NCI-H1105 (cell line): Measurements from ENCODE around the gene MAP3K15.

Experiments used
- DNase-seq: peaks from one replicate; lab custom pipeline; 2025; lab: John Stamatoyannopoulos, UW

Gene MAP3K15, protein sequence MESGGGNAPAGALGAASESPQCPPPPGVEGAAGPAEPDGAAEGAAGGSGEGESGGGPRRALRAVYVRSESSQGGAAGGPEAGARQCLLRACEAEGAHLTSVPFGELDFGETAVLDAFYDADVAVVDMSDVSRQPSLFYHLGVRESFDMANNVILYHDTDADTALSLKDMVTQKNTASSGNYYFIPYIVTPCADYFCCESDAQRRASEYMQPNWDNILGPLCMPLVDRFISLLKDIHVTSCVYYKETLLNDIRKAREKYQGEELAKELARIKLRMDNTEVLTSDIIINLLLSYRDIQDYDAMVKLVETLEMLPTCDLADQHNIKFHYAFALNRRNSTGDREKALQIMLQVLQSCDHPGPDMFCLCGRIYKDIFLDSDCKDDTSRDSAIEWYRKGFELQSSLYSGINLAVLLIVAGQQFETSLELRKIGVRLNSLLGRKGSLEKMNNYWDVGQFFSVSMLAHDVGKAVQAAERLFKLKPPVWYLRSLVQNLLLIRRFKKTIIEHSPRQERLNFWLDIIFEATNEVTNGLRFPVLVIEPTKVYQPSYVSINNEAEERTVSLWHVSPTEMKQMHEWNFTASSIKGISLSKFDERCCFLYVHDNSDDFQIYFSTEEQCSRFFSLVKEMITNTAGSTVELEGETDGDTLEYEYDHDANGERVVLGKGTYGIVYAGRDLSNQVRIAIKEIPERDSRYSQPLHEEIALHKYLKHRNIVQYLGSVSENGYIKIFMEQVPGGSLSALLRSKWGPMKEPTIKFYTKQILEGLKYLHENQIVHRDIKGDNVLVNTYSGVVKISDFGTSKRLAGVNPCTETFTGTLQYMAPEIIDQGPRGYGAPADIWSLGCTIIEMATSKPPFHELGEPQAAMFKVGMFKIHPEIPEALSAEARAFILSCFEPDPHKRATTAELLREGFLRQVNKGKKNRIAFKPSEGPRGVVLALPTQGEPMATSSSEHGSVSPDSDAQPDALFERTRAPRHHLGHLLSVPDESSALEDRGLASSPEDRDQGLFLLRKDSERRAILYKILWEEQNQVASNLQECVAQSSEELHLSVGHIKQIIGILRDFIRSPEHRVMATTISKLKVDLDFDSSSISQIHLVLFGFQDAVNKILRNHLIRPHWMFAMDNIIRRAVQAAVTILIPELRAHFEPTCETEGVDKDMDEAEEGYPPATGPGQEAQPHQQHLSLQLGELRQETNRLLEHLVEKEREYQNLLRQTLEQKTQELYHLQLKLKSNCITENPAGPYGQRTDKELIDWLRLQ (N-terminal part only)

DNA sequence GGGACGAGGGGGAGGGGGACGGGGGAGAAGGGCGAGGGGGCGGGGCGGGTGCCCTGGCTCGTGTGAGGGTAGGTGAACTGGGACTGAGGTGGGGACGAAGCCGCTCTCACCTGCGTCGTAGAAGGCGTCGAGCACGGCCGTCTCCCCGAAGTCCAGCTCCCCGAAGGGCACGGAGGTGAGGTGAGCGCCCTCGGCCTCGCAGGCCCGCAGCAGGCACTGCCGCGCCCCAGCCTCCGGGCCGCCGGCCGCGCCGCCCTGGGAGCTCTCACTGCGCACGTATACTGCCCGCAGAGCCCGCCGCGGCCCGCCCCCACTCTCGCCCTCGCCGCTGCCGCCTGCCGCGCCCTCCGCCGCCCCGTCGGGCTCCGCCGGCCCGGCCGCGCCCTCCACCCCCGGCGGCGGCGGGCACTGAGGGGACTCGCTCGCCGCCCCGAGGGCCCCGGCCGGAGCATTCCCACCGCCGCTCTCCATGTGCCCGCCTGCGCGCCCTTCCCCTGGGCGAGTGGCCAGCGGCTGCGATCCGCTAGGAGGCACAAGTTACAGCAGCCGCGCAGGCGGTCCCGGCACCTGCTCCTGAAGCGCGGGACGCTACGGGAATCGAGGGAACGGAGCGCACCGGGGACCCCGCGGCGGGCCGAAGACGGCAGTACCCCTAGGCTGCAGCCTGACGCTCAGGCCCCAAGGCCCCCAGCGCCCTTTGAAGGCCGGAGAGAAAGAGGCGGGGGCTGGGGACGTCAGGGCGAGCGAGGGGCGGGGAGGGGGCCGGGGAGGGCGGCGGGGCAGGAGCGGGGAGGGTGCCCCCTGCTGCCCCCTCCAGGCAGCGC lies at the start of gene MAP3K15:
Gene MAP3K15 (minus strand): TSS at position 718 of the 824 bp plus-strand sequence. CDS start 247 bp downstream, at position 471.
- no peak for DNase-seq

DNA sequence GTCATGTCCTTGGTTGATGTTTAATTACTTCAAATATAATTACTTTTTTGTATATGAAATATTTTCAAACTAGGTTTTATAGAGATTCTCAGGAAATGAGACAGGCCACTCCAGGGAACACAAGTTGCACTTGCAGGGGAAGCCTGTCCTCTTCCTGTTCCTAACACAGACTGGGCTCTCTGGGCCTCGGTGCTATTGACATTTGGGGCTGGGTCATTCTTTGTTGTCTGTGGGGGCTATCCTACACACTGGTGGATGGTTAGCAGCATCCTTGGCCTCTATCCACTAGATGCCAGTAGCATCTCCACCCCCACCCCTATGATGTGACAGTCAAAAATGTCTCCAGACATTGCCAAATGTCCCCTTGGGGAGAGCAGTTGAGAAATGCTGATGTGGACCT lies 49.3 kb upstream of the MAP3K15 start:
- DNase-seq, result no peak

DNA sequence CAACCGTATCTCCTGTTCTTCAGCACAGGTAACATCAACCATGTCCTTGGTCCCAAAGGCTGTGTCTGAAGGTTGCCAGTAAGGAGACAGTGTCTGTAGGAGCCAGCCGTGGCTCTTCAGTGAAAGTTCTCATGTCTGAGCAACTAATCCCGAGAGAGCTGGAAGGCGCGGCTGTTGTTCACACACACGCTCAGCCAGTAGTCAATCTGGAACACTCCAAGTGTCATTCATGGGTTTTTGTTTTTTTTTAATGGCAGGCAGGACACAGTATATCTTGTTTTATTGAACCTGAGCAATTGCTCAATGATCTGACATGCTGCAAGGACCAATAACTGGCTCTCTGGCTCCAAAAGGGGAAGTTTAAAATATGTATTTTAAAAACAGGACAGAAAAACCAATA lies 48.4 kb upstream of the MAP3K15 start:
- no peak for DNase-seq

DNA sequence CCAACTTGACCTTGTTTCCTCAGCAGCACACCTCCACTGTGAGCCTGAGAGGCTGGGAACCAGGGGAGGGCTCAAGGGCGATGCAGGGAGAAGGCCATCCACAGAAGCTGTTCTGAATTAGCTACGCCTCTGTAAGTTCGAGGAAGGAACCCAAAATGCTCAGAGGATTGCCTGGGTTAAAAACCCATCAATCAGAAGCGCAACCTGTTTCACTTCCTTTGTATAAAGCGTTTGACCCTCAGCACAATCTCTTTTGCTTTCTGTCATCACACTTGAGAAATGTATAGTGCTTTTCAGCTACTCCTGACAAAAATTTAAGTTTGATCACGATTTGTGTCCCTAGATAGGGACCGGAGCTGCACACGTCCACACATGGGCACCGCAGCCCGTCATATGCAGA lies 48.0 kb upstream of the MAP3K15 start:
- DNase-seq, result no peak

DNA sequence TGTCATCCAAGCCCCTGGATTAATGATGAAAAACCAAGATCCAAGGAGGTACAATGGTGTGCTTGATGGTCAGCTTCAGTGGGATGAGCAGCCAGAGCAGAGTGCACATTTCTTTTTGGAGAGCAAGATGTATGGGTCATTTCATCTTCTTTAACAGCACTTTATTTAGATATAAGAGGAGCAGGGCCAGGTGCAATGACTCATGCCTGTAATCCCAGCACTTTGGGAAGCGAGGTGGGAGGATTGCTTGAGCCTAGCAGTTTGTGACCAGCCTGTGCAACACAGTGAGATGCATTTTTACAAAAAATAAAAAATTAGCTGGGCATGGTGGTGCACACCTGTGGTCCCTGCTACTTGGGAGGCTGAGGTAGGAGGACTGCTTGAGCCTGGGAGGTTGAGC lies 45.3 kb upstream of the MAP3K15 start:
- DNase-seq, result no peak

DNA sequence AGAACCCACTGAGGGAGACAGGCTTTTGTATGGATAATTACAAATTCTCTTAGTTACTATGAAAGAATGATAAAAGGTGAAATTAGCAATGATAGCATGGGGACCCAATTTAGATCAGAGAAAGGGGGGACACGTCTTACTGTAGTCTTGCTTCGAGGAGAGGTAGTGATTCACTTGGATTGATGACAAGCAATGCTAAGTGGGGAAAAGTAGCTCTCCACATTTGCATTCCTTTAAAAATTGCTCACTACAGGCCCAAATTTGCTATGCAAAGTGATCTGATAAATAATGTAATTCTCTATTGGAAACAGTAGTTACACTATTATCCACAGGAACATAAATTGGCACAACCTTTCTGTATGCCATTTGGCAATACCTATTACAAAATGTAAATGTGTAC lies 42.5 kb upstream of the MAP3K15 start:
- DNase-seq, result no peak

DNA sequence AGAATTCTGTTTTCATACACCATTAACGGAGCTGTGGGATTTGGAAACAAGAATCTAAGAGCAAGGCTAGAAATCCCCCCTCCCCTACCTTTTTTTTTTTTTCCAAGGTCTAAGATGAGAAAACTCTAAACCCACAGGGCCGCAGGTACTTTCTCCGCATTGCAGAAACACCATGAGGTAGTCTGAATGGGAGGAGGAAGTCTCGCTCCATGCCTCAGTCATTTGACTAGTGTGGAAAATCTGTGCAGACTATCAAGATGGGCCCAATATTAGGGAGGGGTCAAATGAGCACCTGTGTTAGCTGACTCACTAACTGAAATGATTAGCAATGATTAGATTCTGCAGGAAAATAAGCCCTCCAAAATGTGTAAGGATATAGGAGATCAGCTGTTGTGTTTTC lies 40.9 kb upstream of the MAP3K15 start:
- DNase-seq, result no peak

DNA sequence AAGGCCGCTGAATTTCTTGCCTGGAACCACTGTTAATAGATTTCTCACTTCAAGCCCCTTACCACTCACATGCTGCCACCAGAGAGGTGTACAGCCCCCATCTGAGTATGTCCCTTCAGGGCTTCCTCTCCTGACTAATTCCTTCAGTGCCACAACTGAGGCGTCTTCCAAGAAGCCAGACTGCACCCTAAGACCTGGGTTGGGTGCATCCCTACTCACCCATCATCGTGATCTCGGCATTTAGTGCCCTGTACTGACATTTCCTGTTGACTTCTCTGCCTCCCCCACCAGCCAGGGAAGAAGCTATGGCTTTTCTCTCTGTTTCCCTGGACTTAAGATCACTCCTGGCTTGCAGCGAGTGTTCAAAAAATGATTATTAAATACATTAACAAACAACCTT lies 40.4 kb upstream of the MAP3K15 start:
- DNase-seq, result no peak

DNA sequence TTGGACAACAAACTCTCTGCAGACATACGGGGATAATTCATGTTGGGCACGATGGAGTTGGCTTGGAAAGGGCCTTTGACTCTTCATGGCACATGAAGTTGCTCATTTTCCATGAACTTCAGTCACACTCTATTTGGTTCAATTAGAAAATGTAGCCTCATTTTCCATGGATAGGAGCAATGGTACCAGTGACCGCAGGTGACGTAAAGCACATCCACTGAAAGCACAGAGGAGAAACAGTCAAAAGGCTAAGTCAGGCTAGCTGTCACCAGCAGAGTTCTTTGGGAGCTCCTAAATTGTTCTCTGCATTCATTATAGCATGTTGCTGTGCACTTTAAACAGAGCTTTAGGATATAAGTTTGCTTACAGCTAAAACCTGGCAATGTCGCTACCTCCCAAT lies 39.9 kb upstream of the MAP3K15 start:
- DNase-seq, result no peak

DNA sequence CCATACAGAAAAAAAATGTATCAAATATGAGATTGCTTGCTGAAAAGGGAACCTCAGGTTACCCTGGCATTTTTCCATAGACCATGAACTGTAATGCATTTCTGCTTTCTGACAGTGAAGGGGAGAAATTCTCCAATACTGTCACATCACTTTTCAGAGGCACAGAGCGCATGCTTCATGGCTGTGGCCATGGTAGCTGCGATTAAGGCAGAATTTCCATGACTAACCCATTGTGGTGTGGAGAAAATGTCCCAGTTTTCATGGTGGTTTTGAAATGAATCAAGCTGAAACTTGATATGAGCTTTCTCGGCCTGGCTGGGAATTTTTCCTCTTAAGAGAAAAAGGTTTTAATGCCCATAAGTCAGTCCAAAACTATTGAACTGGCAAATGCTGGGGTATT lies 39.5 kb upstream of the MAP3K15 start:
- DNase-seq, result no peak

DNA sequence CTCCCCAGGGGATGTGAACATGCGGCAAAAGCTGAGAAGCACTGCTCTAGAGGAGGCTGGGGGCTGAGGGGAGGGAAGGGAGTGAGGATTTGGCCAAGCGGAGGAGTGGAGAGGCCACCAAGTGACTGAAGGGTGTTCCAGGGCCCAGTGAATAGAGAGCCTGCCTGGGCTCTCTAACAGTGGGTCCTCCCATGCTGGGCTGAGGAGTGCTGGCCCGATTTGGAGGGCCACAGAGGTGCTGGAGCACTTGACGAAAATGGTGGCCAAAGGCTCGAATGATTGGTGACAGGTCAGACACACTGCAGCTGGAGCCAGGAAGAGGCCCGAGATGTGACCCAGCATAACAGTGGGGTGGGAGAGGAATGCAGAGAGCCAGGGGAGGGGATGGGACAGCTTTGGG lies 37.5 kb upstream of the MAP3K15 start:
- DNase-seq, result no peak

DNA sequence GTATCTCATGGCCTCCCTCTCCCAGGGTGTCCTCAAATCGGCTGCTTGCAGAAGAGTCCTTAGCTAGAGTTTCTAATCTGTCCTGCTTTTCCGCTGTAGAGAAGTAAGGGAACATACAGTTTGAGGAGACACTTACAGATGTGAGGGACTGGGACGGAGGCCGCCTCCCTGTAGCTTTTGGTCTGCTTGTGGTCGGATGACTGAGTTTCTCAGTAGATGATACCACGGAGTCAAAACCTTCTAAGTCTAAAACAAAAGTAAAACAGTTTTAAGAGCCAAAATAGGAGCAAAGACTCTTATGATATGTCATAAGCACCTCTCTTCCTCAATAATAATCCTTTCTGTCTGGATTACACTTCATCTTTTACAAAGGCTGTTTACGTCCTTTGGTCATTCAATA lies 34.5 kb upstream of the MAP3K15 start:
- DNase-seq, result no peak

DNA sequence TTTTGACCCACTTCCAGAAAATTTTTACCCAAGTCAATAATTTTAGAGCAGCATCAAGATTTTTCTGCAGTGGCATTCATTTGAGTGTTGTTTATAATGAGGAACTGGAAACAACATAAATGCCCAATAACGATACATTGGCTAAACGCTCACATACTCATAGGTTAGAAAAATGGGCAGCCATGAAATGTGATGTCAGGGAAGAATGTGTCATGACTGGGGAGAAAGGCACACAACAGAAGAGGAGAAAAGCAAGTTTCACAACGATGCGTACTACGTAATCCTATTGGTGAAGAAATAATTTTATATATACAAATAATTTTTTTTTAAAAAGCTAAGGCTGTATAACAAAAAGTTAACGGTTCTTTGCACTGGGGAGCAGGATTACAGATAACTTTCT lies 33.6 kb upstream of the MAP3K15 start:
- no peak for DNase-seq

DNA sequence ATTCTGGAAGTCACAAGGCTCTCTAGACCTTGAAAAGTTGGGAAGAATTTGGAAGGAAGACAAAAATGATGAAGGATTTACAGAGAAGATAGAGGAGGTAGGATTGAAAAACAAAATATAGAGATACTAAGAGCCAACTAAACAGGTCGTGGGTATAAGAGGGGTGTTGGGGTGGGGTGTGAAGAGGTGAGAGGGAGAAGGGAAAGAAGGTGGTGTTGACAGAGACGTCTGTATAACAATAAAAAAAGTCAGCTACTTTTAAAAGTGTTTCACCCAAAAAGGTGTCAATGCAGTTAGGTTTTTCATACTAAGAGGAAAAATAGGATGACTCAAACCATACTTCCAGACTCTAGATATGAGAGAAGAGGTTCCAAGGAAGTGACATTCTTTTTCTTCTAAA lies 33.0 kb upstream of the MAP3K15 start:
- DNase-seq, result no peak

DNA sequence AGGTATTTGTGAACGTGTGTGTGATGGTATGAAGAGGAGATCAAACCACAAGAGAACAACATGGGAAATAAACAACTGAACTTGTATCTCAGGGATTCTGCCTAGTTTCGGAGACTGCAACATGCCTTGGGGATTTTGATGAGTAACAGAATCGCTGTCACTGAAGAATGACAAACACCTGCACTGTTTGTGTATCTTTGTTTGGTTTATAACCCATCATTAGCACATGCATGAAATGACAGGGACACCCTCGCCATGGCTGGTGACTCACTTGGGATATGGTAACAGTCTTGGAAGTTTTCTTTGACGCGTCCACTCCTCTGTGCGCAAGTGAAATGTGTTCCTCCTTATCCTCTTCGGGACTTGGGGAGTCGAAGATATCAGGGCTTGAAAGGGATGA lies 30.3 kb upstream of the MAP3K15 start:
- no peak for DNase-seq

DNA sequence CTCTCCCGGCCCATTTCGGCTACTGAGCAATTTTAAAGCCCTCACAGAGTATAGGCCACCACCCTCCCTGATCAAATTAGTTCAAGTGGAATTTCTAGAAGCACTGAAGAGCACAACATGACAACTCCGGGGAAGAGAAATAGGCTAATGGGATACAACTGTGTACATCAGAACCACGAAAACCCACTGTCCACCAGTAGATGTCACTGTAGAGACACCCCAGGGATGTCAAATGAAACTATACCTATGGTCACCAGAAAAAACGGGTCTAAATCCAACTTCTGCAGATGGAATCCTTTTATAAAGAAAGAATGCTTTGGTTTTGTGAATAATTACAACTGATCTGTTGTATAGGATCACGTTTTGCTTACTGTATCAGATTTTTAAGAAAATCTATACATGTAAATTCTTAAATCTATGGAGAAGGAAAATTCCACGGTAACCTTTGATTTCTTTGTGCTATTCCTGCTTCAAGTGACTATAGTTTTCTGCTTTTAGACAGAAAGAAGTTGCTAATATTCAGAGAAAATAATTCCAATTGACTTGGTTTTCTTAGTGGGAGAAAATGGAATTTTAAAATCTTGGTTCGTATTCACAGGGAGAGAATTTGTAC lies 29.5 kb upstream of the MAP3K15 start:
- no peak for DNase-seq

DNA sequence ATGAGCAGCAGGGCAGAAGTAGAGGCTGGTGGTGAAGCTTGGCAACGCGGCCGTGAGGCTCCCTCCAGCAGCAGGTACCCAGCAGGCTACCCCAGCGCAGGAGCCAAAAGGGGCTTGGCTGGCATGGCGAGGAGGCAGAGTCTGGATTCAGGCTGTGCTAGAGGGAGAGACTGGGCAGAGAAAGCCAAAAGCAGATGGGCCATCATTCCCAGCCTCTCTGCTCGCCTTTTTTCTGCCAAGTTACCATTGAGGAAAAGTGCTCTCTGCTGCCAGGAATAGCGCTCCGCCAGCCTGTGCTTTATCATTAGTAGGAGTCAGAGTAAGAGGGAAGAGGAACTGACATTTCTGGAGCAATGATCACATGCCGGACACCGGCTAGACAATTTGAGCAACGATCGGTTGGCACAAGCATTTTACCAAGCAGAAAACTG lies 28.7 kb upstream of the MAP3K15 start:
- DNase-seq, result no peak

DNA sequence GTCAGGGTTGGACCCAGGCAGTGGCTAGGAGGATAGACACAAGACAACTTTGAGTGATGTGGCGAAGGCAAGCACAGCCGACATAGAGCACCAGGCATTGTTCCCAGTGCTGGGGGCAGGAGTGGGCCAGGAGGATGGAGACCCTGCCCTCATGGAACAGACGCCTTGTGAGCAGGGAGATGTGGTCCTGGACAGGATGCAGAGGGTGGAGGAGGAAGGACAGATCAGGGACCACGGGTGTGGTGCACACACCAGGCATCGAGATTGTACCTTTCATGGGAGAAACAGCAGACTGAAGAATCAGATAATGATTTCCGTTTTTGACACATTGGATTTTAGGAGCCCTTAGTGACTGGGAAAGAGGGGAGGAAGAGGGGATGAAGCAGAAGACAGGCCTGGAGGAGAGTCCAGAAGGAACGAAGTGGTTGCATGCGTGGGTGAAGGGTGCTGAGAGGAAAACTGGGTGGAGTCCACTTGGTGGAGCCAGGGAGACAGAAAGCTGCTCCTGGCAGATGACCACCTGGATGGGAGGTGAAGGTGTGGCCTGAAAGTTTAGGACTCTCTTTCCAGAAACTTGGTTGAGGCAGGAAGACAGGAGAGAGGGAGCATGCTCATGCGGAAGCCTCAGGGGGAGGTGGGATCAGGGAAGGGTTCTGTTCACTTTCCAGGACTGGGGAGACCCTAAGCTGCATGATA lies 27.9 kb upstream of the MAP3K15 start:
- no peak for DNase-seq

DNA sequence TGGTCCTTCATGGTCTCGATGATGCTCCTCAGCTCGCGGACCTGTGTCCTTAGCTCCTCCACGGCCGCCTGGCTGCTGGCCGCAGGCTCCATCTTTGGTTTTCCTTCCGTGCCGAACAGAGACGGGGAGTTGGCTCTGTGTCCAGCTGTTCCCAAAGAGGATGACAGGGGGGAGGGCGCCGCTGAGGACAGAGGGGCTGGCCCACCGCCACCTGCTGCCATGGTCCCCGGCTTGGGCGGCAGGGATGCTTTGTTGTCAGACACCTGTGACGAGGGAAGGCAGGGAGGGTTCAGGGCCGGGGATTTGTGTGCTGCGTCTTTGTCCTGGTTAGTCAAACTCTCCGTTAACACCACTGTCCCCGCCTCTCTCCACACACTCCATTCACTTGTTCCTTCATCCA lies 26.6 kb upstream of the MAP3K15 start:
- DNase-seq, result no peak

DNA sequence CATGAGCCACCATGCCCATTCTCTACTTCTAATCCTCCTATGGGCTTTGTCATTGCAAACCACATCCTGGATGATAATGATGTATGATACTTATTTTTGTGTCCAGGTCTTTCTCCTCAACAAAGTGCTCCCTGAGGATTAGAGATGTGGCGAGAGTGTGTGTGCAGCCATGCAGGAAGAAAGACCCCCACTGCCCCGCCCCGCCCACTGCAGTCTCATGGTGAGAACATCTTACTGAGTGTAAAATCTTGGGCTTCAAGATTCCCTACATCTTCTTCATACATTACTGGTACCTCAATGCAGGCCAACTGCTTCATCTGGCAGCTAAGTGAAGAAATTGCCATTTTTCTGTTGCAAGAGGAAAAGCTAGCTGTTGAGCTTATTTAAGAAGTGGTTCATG lies 25.9 kb upstream of the MAP3K15 start:
- DNase-seq, result no peak

DNA sequence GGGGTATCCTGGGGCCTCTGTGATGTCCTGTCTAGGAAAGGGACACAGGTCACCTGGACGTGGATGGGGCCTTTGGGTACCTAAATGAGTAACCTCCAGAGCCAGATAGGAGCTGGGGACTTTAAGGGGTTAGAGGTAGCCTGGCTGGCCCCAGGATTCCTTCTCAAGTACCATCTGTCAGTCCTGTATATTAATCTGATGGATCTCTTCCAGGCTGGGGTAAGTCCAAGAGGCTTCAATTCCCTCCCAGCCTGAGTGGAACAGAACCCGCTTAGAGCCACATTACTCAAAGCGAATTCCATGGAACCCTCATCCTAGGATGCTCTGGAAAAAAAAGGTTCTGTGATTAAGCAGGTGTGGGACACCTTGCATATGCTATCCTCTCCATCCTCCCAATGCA lies 24.8 kb upstream of the MAP3K15 start:
- DNase-seq, result no peak
